HG03139 (cell line): ENCODE results near the gene ENTPD6.

ENCODE experiments used
- ATAC-seq: cut with Tn5 transposase; IDR thresholded peaks from one replicate; pipeline ENCODE4 v1.9.1; 2021; ENCODE audit not compliant: unreplicated experiment

The ENTPD6 gene

GRCh38 chr20:25207960-25208534 lies 12.5 kb downstream of the ENTPD6 start:
- no peak for ATAC-seq

GRCh38 chr20:25209400-25209799 lies 13.9 kb downstream of the ENTPD6 start:
- no peak for ATAC-seq

- ATAC-seq, result no peak
Observed at GRCh38 chr20:25209911-25210310, 14.4 kb downstream of the ENTPD6 start.

GRCh38 chr20:25211273-25211672 lies 15.8 kb downstream of the ENTPD6 start:
- ATAC-seq, result no peak

- ATAC-seq, result no peak
Observed at GRCh38 chr20:25212242-25212641, 16.7 kb downstream of the ENTPD6 start.

- ATAC-seq, result no peak
Observed at GRCh38 chr20:25213566-25214425, 18.3 kb downstream of the ENTPD6 start.

GRCh38 chr20:25214426-25214790 lies 18.9 kb downstream of the ENTPD6 start:
- ATAC-seq, result no peak

- no peak for ATAC-seq
Observed at GRCh38 chr20:25214819-25215218, 19.3 kb downstream of the ENTPD6 start.

GRCh38 chr20:25215521-25215920 lies 20.0 kb downstream of the ENTPD6 start:
- no peak for ATAC-seq

- no peak for ATAC-seq
Observed at GRCh38 chr20:25216199-25216945, 20.9 kb downstream of the ENTPD6 start.

- ATAC-seq, result no peak
Observed at GRCh38 chr20:25217161-25218108, 21.9 kb downstream of the ENTPD6 start.

- no peak for ATAC-seq
Observed at GRCh38 chr20:25218109-25218486, 22.6 kb downstream of the ENTPD6 start.

GRCh38 chr20:25218492-25218891 lies 23.0 kb downstream of the ENTPD6 start:
- ATAC-seq, result no peak

GRCh38 chr20:25219365-25219764 lies 23.9 kb downstream of the ENTPD6 start:
- no peak for ATAC-seq

GRCh38 chr20:25220021-25220730 lies 24.7 kb downstream of the ENTPD6 start:
- no peak for ATAC-seq

GRCh38 chr20:25220810-25221591 lies 25.5 kb downstream of the ENTPD6 start:
- no peak for ATAC-seq

- no peak for ATAC-seq
Observed at GRCh38 chr20:25221592-25222460, 26.3 kb downstream of the ENTPD6 start.

GRCh38 chr20:25222461-25223178 lies 27.1 kb downstream of the ENTPD6 start:
- ATAC-seq, result no peak
